Psoas muscle (tissue), 8 donors: ENCODE data around the gene MRNIP. TPM values are rescaled to one million over a fixed set of nuclear protein-coding genes. Genes with fewer than 3 reads are reported as not detected.

Source experiments
- ATAC-seq, 4 donors: fragments of 200-7000 bp; cut with Tn5 transposase; one replicate each; pipeline ENCODE4 v1.9.1; 2020; ENCODE audit warnings: moderate library complexity in 3 of 4, mild to moderate bottlenecking in 2 of 4
- DNase-seq, 2 donors: peaks; one replicate each; pipeline ENCODE4 v3.0.0-alpha.2; 2020
- H3K27ac ChIP-seq: fragments of 200-600 bp; one replicate; pipeline ENCODE4 v1.8.0; 2022
- H3K27me3 ChIP-seq, 3 donors: fragments of 200-600 bp in 1 of 3; one replicate each; pipeline versions ENCODE4 v1.6.1 to v1.8.0; 2013 to 2022; ENCODE audit warnings: low read length in 2 of 3, mild to moderate bottlenecking in 2 of 3, moderate library complexity in 1 of 3; ENCODE audit not compliant: insufficient read depth in 3 of 3
- H3K36me3 ChIP-seq, 2 donors: fragments of 200-600 bp in 1 of 2; one replicate each; pipeline versions ENCODE4 v1.6.1 to v1.8.0; 2013 to 2022; ENCODE audit warnings: low read depth in 1 of 2, mild to moderate bottlenecking in 1 of 2, moderate library complexity in 1 of 2; ENCODE audit not compliant: insufficient read depth in 1 of 2
- H3K4me1 ChIP-seq: fragments of 200-600 bp; one replicate; pipeline ENCODE4 v1.8.0; 2022
- H3K4me3 ChIP-seq: fragments of 200-600 bp; one replicate; pipeline ENCODE4 v1.8.0; 2022; ENCODE audit warnings: mild to moderate bottlenecking
- H3K9me3 ChIP-seq: fragments of 200-600 bp; one replicate; pipeline ENCODE4 v1.8.0; 2022
- WGBS, 3 donors: extraction: QIAGEN DNeasy Blood & Tissue Kit; methylation state at CpG; one replicate each; pipeline versions ENCODE4 v1.1.6 to v1.1.7; 2013; 5-methylcytosine and 5-hydroxymethylcytosine counted together
- intact Hi-C, 2 donors: fragments of 100-400 bp; cut with DNase I; formaldehyde crosslinking; loops; one replicate each; pipeline versions ENCODE4 v1.11.0 to v1.14.2; 2022
- polyA plus RNA-seq, 3 donors: library from polyadenylated mRNA; stranded (reverse); fragments of 200-250 nt; gene quantifications; one replicate each; pipeline ENCODE4 v1.2.3, GENCODE V29; 2013
- total RNA-seq, 4 donors: library from RNA; stranded (reverse); fragmentation: NEBNext Ultra II Directional in 2 of 4; extraction: Animal tissue kit (Norgen Biotek cat#: 25700) in 2 of 4; gene quantifications; one replicate each; pipeline versions ENCODE4 v1.2.1 to v1.2.4, GENCODE V29; 2021 to 2023
- TF ChIP-seq, protein P1 (sequence below): fragments of 200-600 bp; IDR thresholded peaks from one replicate; pipeline ENCODE4 v1.8.0; 2022; ENCODE audit warnings: antibody characterized with exemption
- donor health status: healthy with polysubstance abuse.
- donor health status: DM: no; HTN: no; CAD: no; lungs with moderate emphysema.
- donor health status: Bipolar disorder and iron deficiency.
- donor health status: healthy.
- donor health status: DM: yes; HTN: yes; CAD: no.
- donor health status: DM: no; HTN: no; CAD: no.
- donor health status: DM: no; HTN: no; CAD: no.
- donor health status: DM: yes; HTN: yes; CAD: no.

MRNIP gene
- total and polyA plus RNA-seq, 7 donors, result 2.1 to 30.4 (median 7.9) TPM

DNA sequence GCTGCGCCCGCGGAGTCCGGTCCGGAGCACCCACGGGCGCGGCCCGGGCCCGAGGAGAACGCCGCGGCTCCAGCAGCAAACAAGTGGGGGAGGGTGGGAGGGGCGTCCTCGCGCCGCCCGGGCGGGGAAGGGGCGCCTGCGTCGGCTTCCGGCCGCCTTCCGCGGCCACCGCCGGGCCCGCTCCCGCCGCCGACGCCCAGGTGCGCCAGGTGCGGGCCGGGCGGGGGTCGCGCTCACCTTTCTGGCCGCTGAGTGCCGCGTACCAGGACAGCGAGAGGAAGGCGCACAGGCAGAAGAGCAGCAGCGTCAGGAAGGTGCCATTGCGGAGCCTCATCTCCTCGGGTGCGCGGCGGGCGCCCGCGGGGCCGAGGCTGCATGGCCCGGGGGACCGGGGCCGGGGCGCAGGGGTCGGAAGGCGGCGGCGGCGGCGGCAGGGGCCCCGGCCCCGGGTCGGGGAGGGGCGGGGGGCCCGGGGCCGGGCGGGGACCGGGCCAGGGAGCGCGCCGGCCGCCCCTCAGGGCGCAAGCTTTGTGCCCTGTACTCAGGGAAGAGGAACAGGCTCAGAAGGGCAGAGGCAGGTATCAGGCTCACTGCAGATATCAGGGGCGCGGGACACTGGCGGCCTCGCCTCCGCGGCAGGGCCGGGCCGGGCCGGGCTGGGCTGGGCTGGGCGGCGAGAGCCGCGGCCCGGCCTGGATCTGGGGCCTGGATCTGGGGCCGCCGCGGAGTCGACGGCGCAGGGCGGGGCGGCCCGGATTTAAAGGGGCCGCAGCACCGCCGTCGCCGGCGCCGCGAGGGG lies 52.2 kb downstream of the MRNIP start, which contains the start of gene MGAT4B:
MGAT4B (minus strand) TSS at position 617 of the 799 bp plus-strand sequence; CDS start at position 334, 283 bp downstream.
- H3K27me3 ChIP-seq, result no peaks in the 10 kb centered on the region
- 0 to 1% (median 0%) methylated on average over 40 to 108 of the region's 108 CpGs for WGBS, 3 donors
- H3K27ac ChIP-seq, result peak within 1 kb of the TSS; percentile 96
- intact Hi-C loops, result loop anchor here in 1 of 2 donors (10.0 kb wide), 2 partner anchors 98 to 288 kb away; partner anchors contain the start of gene TBC1D9B
- TF ChIP-seq, protein P1, sequence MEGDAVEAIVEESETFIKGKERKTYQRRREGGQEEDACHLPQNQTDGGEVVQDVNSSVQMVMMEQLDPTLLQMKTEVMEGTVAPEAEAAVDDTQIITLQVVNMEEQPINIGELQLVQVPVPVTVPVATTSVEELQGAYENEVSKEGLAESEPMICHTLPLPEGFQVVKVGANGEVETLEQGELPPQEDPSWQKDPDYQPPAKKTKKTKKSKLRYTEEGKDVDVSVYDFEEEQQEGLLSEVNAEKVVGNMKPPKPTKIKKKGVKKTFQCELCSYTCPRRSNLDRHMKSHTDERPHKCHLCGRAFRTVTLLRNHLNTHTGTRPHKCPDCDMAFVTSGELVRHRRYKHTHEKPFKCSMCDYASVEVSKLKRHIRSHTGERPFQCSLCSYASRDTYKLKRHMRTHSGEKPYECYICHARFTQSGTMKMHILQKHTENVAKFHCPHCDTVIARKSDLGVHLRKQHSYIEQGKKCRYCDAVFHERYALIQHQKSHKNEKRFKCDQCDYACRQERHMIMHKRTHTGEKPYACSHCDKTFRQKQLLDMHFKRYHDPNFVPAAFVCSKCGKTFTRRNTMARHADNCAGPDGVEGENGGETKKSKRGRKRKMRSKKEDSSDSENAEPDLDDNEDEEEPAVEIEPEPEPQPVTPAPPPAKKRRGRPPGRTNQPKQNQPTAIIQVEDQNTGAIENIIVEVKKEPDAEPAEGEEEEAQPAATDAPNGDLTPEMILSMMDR, result no peak
- DNase-seq (peak; percentile 79 to 85), ATAC-seq (peak; percentile 79 to 85 (median 84))
- peaks cover 41% of the 10 kb centered on the region for H3K4me1 ChIP-seq
- H3K36me3 ChIP-seq, result peaks cover 0 to under 1% of the 10 kb centered on the region in 2 donors
- H3K4me3 ChIP-seq, result peak within 1 kb of the TSS; percentile 97
- no peaks in the 10 kb centered on the region for H3K9me3 ChIP-seq

DNA sequence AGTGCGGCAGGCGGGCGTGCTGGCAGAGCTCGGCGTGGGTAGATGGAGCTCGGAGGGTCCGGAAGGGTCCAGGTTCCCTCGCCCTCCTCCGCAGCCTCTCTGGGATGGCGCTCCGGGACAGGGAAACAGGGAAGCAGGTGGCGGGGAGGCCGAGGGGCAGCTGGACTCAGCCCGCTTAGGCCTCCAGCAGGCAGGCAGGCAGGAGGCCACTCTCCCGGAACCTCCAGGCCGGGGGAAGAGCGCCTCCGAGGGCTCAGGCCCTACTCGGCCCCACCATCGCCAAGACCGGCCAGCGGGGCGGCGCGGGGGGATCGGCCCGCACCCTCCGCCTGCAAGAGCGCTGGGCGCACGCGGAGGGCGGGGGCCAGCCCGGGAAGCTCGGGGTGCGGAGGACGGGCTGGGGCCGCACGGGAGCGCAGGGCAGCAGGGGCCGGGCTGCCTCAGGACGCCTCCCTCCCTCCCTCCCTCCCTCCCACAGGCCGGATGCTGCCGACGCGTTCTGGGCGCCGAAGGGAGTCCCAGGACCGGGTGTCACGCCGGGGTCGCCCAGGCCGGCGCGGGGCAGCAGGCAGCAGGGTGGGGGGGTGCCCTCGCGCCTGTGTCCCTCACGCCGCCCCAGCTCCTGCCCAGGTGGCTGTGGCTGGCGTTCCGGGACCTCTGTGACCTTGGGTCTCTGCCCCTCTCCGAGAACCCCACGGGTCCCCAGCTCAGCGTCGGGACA lies 52.9 kb downstream of the MRNIP start:
- 4 to 14% (median 5%) methylated on average over 31 to 65 of the region's 65 CpGs for WGBS, 3 donors
- ATAC-seq, result peak; percentile 27 to 40 (median 34)
- Histone ChIP-seq H3K27me3 (no peaks in the 10 kb centered on the region), H3K36me3 (peaks cover 0 to 7% of the 10 kb centered on the region in 2 donors), H3K9me3 (no peaks in the 10 kb centered on the region), H3K27ac (peak overlapping the region; percentile 96), H3K4me1 (peaks cover 41% of the 10 kb centered on the region), H3K4me3 (peak overlapping the region; percentile 97)
- intact Hi-C loops, result loop anchor here in 1 of 2 donors (10.0 kb wide), 2 partner anchors 99 to 289 kb away; partner anchors contain the start of gene TBC1D9B
- DNase-seq, result peak; percentile 54 to 78
- TF ChIP-seq, protein P1, result no peak

DNA sequence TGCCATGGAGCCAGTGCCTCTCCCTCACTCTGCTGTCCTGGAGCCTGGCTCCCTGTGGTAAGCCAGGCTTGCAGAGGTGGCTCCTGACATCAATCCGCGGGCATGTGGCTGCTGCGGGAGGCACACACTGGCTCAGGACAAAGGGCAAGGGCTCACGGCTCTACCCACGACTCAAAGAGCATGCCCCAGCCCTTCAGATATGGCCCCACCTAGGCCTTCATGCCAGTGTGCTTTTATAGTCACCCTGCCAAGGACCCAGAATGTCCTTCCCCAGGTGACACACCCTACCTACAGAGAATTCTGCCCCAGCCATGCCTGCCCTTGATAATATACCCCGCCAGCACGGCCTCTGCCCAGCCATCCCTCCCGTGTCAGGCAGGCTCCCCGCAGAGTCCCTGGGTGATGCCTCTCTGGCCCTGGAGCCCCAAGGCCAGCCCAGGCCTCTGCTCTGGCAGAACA lies 53.5 kb downstream of the MRNIP start:
- WGBS, 3 donors, result 37 to 70% (median 39%) methylated on average over 9 of the region's 9 CpGs
- peak overlapping the region; percentile 96 for H3K27ac ChIP-seq
- ATAC-seq (peak in 3 of 4 donors; percentile 2 to 6 (median 3)), DNase-seq (no peak)
- H3K36me3 ChIP-seq, result peaks cover 0 to 13% of the 10 kb centered on the region in 2 donors
- H3K27me3 ChIP-seq, result no peaks in the 10 kb centered on the region
- intact Hi-C loops, result loop anchor here in 1 of 2 donors (10.0 kb wide), 2 partner anchors 100 to 290 kb away; partner anchors contain the start of gene TBC1D9B
- H3K4me3 ChIP-seq, result peak overlapping the region; percentile 97
- H3K9me3 ChIP-seq, result no peaks in the 10 kb centered on the region
- TF ChIP-seq, protein P1, result no peak
- peaks cover 41% of the 10 kb centered on the region for H3K4me1 ChIP-seq

DNA sequence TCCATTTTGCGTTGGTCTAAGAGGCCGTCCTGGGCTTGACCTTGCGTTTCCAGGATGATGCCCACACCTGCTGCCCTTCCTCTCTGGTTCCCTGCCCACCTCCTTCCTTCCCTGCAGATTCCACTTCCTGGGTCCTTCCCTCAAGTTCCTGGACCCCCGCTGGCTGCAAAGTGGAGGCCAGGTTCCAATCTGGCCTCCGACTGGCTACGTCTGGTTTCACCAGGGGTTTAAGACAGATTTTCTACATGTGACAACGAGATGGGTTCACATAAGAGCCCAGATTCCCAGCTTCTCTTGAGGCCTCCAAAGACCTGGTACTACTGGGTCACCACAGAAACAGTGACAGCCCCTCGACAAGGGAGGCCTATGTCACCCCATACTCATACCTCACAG lies 54.1 kb downstream of the MRNIP start:
- Histone ChIP-seq H3K36me3 (peaks cover 0 to 18% of the 10 kb centered on the region in 2 donors), H3K4me1 (peaks cover 41% of the 10 kb centered on the region), H3K27me3 (no peaks in the 10 kb centered on the region), H3K4me3 (no peak overlapping the region), H3K9me3 (no peaks in the 10 kb centered on the region), H3K27ac (peak overlapping the region; percentile 96)
- intact Hi-C loops, result loop anchor here (5.0 to 10.0 kb wide), 4 partner anchors 53 to 290 kb away; partner anchors contain the start of genes TBC1D9B (in 2 of the 2) and MRNIP (in 1 of the 2)
- WGBS, 3 donors, result 81 to 91% (median 82%) methylated on average over 8 of the region's 8 CpGs
- DNase-seq (no peak), ATAC-seq (no peak)
- TF ChIP-seq, protein P1, result no peak
